Measurements from ENCODE around the gene NEUROD6. TPM values are rescaled to one million over a fixed set of nuclear protein-coding genes. Genes with fewer than 3 reads are reported as not detected.

Gene NEUROD6
- polyA plus RNA-seq, 3 donors = not detected

DNA sequence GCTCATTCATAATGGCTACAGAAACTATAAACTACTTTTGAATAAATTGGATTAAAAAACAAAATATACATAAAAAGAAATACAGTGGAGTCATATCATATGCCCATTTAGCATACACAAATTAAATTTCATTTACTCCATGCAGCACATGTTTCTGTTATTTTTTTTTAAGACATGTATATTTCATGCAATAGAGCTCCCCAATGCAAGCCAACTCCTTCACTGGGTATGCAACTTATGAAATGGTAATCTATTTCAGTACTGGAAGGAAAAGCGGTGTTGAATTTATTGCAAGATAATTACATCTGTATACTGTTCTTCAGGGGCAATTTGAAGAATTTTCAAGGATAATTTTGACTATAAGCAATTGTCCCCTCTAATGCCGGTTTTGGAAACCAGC, 49.9 kb downstream of the NEUROD6 start:
- H3K9ac ChIP-seq (ENCODE audit: insufficient read depth, low read length, poor library complexity, severe bottlenecking) = no peak overlapping the region
- intact Hi-C loops (cut with micrococcal nuclease) = no loop called here
- H3K27ac ChIP-seq (ENCODE audit: low read depth in 1 of 2, low read length in 2 of 2) = no peak overlapping the region
- no peaks in the 10 kb centered on the region for H4K20me1 ChIP-seq (ENCODE audit: insufficient read depth, low read length)
- H3K4me1 Mint-ChIP-seq = no peaks in the 10 kb centered on the region
- H3K27ac Mint-ChIP-seq = no peak overlapping the region
- no peaks in the 10 kb centered on the region for H3K9me3 ChIP-seq (replicated peaks in 1 of 2; ENCODE audit: control insufficient read depth in 1 of 2, insufficient read depth in 1 of 2, low read length in 2 of 2)
- H3K27me3 ChIP-seq (ENCODE audit: control insufficient read depth in 2 of 2, insufficient read depth in 2 of 2, low read length in 2 of 2) = no peaks in the 10 kb centered on the region
- H3K36me3 Mint-ChIP-seq = no peaks in the 10 kb centered on the region
- DNase-seq = no peak
- no peaks in the 10 kb centered on the region for H3K36me3 ChIP-seq (replicated peaks in 1 of 2; ENCODE audit: control insufficient read depth in 1 of 2, insufficient read depth in 2 of 2, low read length in 2 of 2)
- H3K4me3 Mint-ChIP-seq = no peak overlapping the region
- no peaks in the 10 kb centered on the region for H3K4me1 ChIP-seq (ENCODE audit: control insufficient read depth in 1 of 2, insufficient read depth in 2 of 2, low read length in 2 of 2)
- peaks cover 0 to 2% (median 0%) of the 10 kb centered on the region in 7 donors for H3K9me3 Mint-ChIP-seq
- WGBS (ENCODE audit: insufficient coverage) = no CpG with 5 or more reads among the region's 2 CpGs
- H2AFZ ChIP-seq (ENCODE audit: insufficient read depth, low read depth, low read length, poor library complexity, severe bottlenecking) = no peak overlapping the region
- TF ChIP-seq, protein P1, sequence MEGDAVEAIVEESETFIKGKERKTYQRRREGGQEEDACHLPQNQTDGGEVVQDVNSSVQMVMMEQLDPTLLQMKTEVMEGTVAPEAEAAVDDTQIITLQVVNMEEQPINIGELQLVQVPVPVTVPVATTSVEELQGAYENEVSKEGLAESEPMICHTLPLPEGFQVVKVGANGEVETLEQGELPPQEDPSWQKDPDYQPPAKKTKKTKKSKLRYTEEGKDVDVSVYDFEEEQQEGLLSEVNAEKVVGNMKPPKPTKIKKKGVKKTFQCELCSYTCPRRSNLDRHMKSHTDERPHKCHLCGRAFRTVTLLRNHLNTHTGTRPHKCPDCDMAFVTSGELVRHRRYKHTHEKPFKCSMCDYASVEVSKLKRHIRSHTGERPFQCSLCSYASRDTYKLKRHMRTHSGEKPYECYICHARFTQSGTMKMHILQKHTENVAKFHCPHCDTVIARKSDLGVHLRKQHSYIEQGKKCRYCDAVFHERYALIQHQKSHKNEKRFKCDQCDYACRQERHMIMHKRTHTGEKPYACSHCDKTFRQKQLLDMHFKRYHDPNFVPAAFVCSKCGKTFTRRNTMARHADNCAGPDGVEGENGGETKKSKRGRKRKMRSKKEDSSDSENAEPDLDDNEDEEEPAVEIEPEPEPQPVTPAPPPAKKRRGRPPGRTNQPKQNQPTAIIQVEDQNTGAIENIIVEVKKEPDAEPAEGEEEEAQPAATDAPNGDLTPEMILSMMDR (IDR thresholded peaks at IDR 0.05) = no peak
- H3K27me3 Mint-ChIP-seq (ENCODE audit: low read depth in 3 of 3) = peaks cover 0 to 2% (median 0%) of the 10 kb centered on the region in 3 donors
- no peak overlapping the region for H3K4me2 ChIP-seq (replicated peaks; ENCODE audit: extremely low read depth, low read length, poor library complexity, severe bottlenecking)
- no peaks in the 10 kb centered on the region for H3K79me2 ChIP-seq (ENCODE audit: insufficient read depth, low read length)
- H3K4me3 ChIP-seq (replicated peaks in 1 of 3; ENCODE audit: low read depth in 2 of 3, low read length in 3 of 3) = no peak overlapping the region

Small RNAs within 50 kb of the gene (small RNA-seq; reads per million reads assigned to genes)
- not detected for gene AC006380.1 (ENCODE audit: insufficient read length, low read depth)

Other genes starting within 250 kb of the NEUROD6 start
- not detected for gene ITPRID1, start 173.4 kb upstream of the NEUROD6 start, polyA plus RNA-seq